Measurements from ENCODE around the gene SMC1B. TPM values are rescaled to one million over a fixed set of nuclear protein-coding genes. Genes with fewer than 3 reads are reported as not detected.

SMC1B gene
- total and polyA plus RNA-seq, 9 of the 15 experiments (the other 6 are each of a cell fraction or from before 2014, with no cell fraction given): 0.03 TPM; not detected in 8

- ChIA-PET POLR2A (no interaction called here), CTCF (ENCODE audit: low intra/inter-chr PET ratio) (no interaction called here)
- no peaks in the 10 kb centered on the region for H3K36me3 ChIP-seq (ENCODE audit: control insufficient read depth, insufficient read depth, low read length)
- no peak overlapping the region for H3K4me3 ChIP-seq
- no peaks in the 10 kb centered on the region for H3K4me1 ChIP-seq (replicated peaks in 1 of 2; ENCODE audit: control insufficient read depth in 2 of 2, insufficient read depth in 2 of 2, low read length in 2 of 2)
- H2AFZ ChIP-seq (ENCODE audit: low read depth, low read length): no peak overlapping the region
- TF ChIP-seq ZNF3 (CRISPR knock-in tag; IDR thresholded peaks at IDR 0.05) (no peak), MLLT1 (IDR thresholded peaks at IDR 0.05) (no peak), ZNF511 (CRISPR knock-in tag; IDR thresholded peaks at IDR 0.05) (no peak), E2F6 (IDR thresholded peaks at IDR 0.05; ENCODE audit: borderline replicate concordance in 1 of 2, extremely low read depth in 1 of 2, insufficient read depth in 1 of 2, insufficient read length in 1 of 2, low read depth in 1 of 2, low read length in 1 of 2, poor library complexity in 1 of 2, severe bottlenecking in 1 of 2) (no peak), E2F3 (CRISPR knock-in tag; IDR thresholded peaks at IDR 0.05) (no peak), YY1 (IDR thresholded peaks at IDR 0.05; ENCODE audit: borderline replicate concordance in 1 of 3, control insufficient read depth in 1 of 3, extremely low read depth in 1 of 3, insufficient read depth in 3 of 3, insufficient read length in 1 of 3, insufficient replicate concordance in 2 of 3, low read depth in 1 of 3, low read length in 2 of 3) (no peak), ZBED1 (IDR thresholded peaks at IDR 0.05) (no peak), PHF20 (IDR thresholded peaks at IDR 0.05; ENCODE audit: partially characterized antibody) (no peak), XRCC5 (IDR thresholded peaks at IDR 0.05; ENCODE audit: low read depth, low read length) (no peak), COPS2 (conservative IDR thresholded peaks at IDR 0.05) (no peak), ZNF197 (CRISPR knock-in tag; IDR thresholded peaks at IDR 0.05; ENCODE audit: low read depth) (no peak), RFX1 (IDR thresholded peaks at IDR 0.05) (no peak), U2AF1 (optimal IDR thresholded peaks at IDR 0.05; ENCODE audit: low read depth, low read length) (no peak)
- ATAC-seq (no peak), FAIRE-seq (no peak), DNase-seq (ENCODE audit: extremely low read depth in 1 of 4, low spot score in 3 of 4) (no peak)
- 0% methylated on average over 4 of the region's 5 CpGs for WGBS (ENCODE audit: insufficient coverage, low coverage, missing lambda C conversion rate)
- no peaks in the 10 kb centered on the region for H3K9me3 ChIP-seq (replicated peaks; ENCODE audit: control insufficient read depth, insufficient read depth, low read depth, low read length)
- no peaks in the 10 kb centered on the region for H4K20me1 ChIP-seq (replicated peaks; ENCODE audit: control insufficient read depth, insufficient read depth, low read length)
- no peaks in the 10 kb centered on the region for H3K79me2 ChIP-seq (ENCODE audit: control insufficient read depth, insufficient read depth, low read length)
- no peaks in the 10 kb centered on the region for H3K9me1 ChIP-seq (ENCODE audit: control insufficient read depth, insufficient read depth, low read length)
- peaks cover 8 to 49% of the 10 kb centered on the region in 2 experiments; a peak in 4 of 5 replicates for H3K27me3 ChIP-seq (ENCODE audit: control insufficient read depth in 2 of 2, insufficient read depth in 2 of 2, low read length in 2 of 2)
- in situ Hi-C loops (cut with MboI): no loop called here
- intact Hi-C loops (cut with micrococcal nuclease): no loop called here
- no peak overlapping the region for H3K4me2 ChIP-seq (ENCODE audit: insufficient read depth, low read length)
- no peak overlapping the region for H3K9ac ChIP-seq (ENCODE audit: insufficient read depth in 1 of 2, low read depth in 2 of 2, low read length in 2 of 2)
- no peak overlapping the region for H3K27ac ChIP-seq (ENCODE audit: extremely low read depth, low read depth, low read length)
- no TSS peak for BruUV-seq (replicated peaks)
Measured at GRCh38 chr22:45425101-45425500, 11.7 kb upstream of the SMC1B start.

Measured in K562 (cell line).